MM.1S (cell line): ENCODE results near the gene PLSCR2.
"Not testable (repeated sequence)": the region's sequence is repeated elsewhere in the genome, so short reads cannot be mapped to it uniquely, and the experiment has no call there.

ENCODE experiments used
- DNase-seq: peaks from one replicate; pipeline ENCODE4 v3.0.0-alpha.2; 2015
- H2AFZ ChIP-seq: fragments of 300-600 bp; sonication (generic); 2 replicates; pipeline ENCODE4 v1.6.0; 2016; ENCODE audit warnings: antibody characterized with exemption, low read length
- H3F3A ChIP-seq: fragments of 300-600 bp; sonication (generic); 2 replicates; pipeline ENCODE4 v1.6.1; 2016; ENCODE audit warnings: mild to moderate bottlenecking, antibody characterized with exemption, low read length, moderate library complexity, mixed read lengths; ENCODE audit not compliant: insufficient read depth
- H3K27ac ChIP-seq: fragments of 300-600 bp; sonication (generic); 2 replicates; pipeline ENCODE4 v1.5.1; 2016; ENCODE audit warnings: mild to moderate bottlenecking, low read length
- H3K27me3 ChIP-seq: fragments of 300-600 bp; sonication (generic); replicated peaks from 2 replicates; pipeline ENCODE4 v1.6.0; 2016; ENCODE audit warnings: low read length; ENCODE audit not compliant: insufficient read depth
- H3K36me3 ChIP-seq: fragments of 300-600 bp; sonication (generic); replicated peaks from 2 replicates; pipeline ENCODE4 v1.6.1; 2016; ENCODE audit warnings: mild to moderate bottlenecking, low read length, mixed read lengths; ENCODE audit not compliant: insufficient read depth
- H3K4me1 ChIP-seq: fragments of 300-600 bp; sonication (generic); 2 replicates; pipeline ENCODE4 v1.6.1; 2016; ENCODE audit warnings: low read length, mixed read lengths
- H3K4me2 ChIP-seq: fragments of 300-600 bp; sonication (generic); 2 replicates; pipeline ENCODE4 v1.6.0; 2016; ENCODE audit warnings: low read depth, low read length
- H3K4me3 ChIP-seq: fragments of 300-600 bp; sonication (generic); 2 replicates; pipeline ENCODE4 v1.5.1; 2016; ENCODE audit warnings: low read length, mixed read lengths
- H3K79me2 ChIP-seq: fragments of 300-600 bp; sonication (generic); 2 replicates; pipeline ENCODE4 v1.6.1; 2016; ENCODE audit warnings: mixed run types, low read length, mixed read lengths
- H3K9ac ChIP-seq: fragments of 300-600 bp; sonication (generic); 2 replicates; pipeline ENCODE4 v1.6.1; 2016; ENCODE audit warnings: low read length, mixed read lengths
- H3K9me2 ChIP-seq: fragments of 300-600 bp; sonication (generic); replicated peaks from 2 replicates; pipeline ENCODE4 v1.6.1; 2016; ENCODE audit warnings: mild to moderate bottlenecking, low read length, mixed read lengths; ENCODE audit not compliant: insufficient read depth
- H3K9me3 ChIP-seq: fragments of 300-600 bp; sonication (generic); replicated peaks from 2 replicates; pipeline ENCODE4 v1.6.1; 2016; ENCODE audit warnings: mild to moderate bottlenecking, low read length, mixed read lengths; ENCODE audit not compliant: insufficient read depth
- H4K20me1 ChIP-seq: fragments of 300-600 bp; sonication (generic); 2 replicates; pipeline ENCODE4 v1.6.1; 2016; ENCODE audit warnings: mild to moderate bottlenecking, low read length, moderate library complexity, mixed read lengths; ENCODE audit not compliant: insufficient read depth
- CTCF ChIP-seq: fragments of 300-600 bp; sonication (generic); IDR thresholded peaks from 2 replicates; pipeline ENCODE4 v1.5.1; 2016; ENCODE audit warnings: antibody characterized with exemption, low read length, mixed read lengths
- EZH2 ChIP-seq: fragments of 300-600 bp; sonication (generic); optimal IDR thresholded peaks from 2 replicates; pipeline ENCODE3; 2017; ENCODE audit warnings: low read depth, mild to moderate bottlenecking, antibody characterized with exemption, low read length, mixed read lengths
- EZH2phosphoT487 ChIP-seq: fragments of 300-600 bp; sonication (generic); IDR thresholded peaks from 2 replicates; pipeline ENCODE4 v1.6.1; 2018; ENCODE audit warnings: antibody characterized with exemption, low read length

Gene PLSCR2

GRCh38 chr3:146414010-146414409 lies 55.4 kb downstream of the PLSCR2 start:
- Histone ChIP-seq H2AFZ (no peak overlapping the region), H3K27me3 (no peaks in the 10 kb centered on the region), H3K79me2 (no peaks in the 10 kb centered on the region), H3K9me2 (no peaks in the 10 kb centered on the region; the same call in 1 of the 2 replicates), H3K4me1 (no peaks in the 10 kb centered on the region), H3K36me3 (no peaks in the 10 kb centered on the region), H3K4me3 (no peak overlapping the region), H3K27ac (no peak overlapping the region), H3K9me3 (no peaks in the 10 kb centered on the region), H3F3A (no peaks in the 10 kb centered on the region), H4K20me1 (no peaks in the 10 kb centered on the region), H3K9ac (no peak overlapping the region), H3K4me2 (no peak overlapping the region)
- TF ChIP-seq CTCF, result no peak
- no peak for TF ChIP-seq EZH2phosphoT487
- DNase-seq, result no peak

GRCh38 chr3:146412711-146413110 lies 56.6 kb downstream of the PLSCR2 start:
- not testable (repeated sequence) for H2AFZ ChIP-seq, H3K4me1 ChIP-seq, H3K4me3 ChIP-seq, H3K4me2 ChIP-seq, H3K27me3 ChIP-seq, H3K27ac ChIP-seq, H3K9me3 ChIP-seq, H3K9ac ChIP-seq, H3K9me2 ChIP-seq, H3K79me2 ChIP-seq, DNase-seq, H4K20me1 ChIP-seq, H3F3A ChIP-seq, H3K36me3 ChIP-seq

GRCh38 chr3:146407956-146408355 lies 61.4 kb downstream of the PLSCR2 start:
- Histone ChIP-seq H4K20me1 (no peaks in the 10 kb centered on the region), H3K4me1 (no peaks in the 10 kb centered on the region), H2AFZ (no peak overlapping the region), H3K36me3 (no peaks in the 10 kb centered on the region), H3K4me3 (no peak overlapping the region), H3K4me2 (no peak overlapping the region), H3K9ac (no peak overlapping the region), H3K9me2 (no peaks in the 10 kb centered on the region), H3K27ac (no peak overlapping the region), H3K27me3 (no peaks in the 10 kb centered on the region), H3K9me3 (no peaks in the 10 kb centered on the region), H3F3A (no peaks in the 10 kb centered on the region), H3K79me2 (no peaks in the 10 kb centered on the region)
- TF ChIP-seq EZH2phosphoT487 (no peak), EZH2 (no peak), CTCF (no peak)
- no peak for DNase-seq

- TF ChIP-seq EZH2phosphoT487 (no peak), CTCF (no peak), EZH2 (no peak)
Observed at GRCh38 chr3:146404436-146404835, 64.9 kb downstream of the PLSCR2 start.

More at GRCh38 chr3:146404436-146404835, 64.9 kb downstream of the PLSCR2 start:
- Histone ChIP-seq H3K79me2 (no peaks in the 10 kb centered on the region), H3K4me1 (no peaks in the 10 kb centered on the region), H3K36me3 (no peaks in the 10 kb centered on the region), H4K20me1 (no peaks in the 10 kb centered on the region), H3K9me3 (no peaks in the 10 kb centered on the region), H3K4me3 (no peak overlapping the region), H3K27ac (no peak overlapping the region), H3K4me2 (no peak overlapping the region), H3K27me3 (no peaks in the 10 kb centered on the region), H3K9me2 (no peaks in the 10 kb centered on the region), H3F3A (no peaks in the 10 kb centered on the region), H3K9ac (no peak overlapping the region), H2AFZ (no peak overlapping the region)
- no peak for DNase-seq
